Measurements from ENCODE around the gene ALOX5. TPM values are rescaled to one million over a fixed set of nuclear protein-coding genes. Genes with fewer than 3 reads are reported as not detected.

Gene ALOX5
- total and polyA plus RNA-seq, 2 experiments from 2014 or later, result 3.7 to 5.4 TPM

- DNase-seq (ENCODE audit: low spot score) (no peak), ATAC-seq (no peak)
- H3F3A ChIP-seq (replicated peaks; ENCODE audit: low read depth), result no peaks in the 10 kb centered on the region
- no peaks in the 10 kb centered on the region for H4K20me1 ChIP-seq (replicated peaks; ENCODE audit: insufficient read depth)
- H3K36me3 Mint-ChIP-seq (ENCODE audit: low read depth), result peaks cover 5% of the 10 kb centered on the region; the same call in 2 of the 3 replicates
- no peak overlapping the region for H2AFZ ChIP-seq
- no peaks in the 10 kb centered on the region for H3K27me3 ChIP-seq (ENCODE audit: insufficient read depth)
- no peak overlapping the region for H3K4me3 Mint-ChIP-seq
- H3K27ac ChIP-seq (ENCODE audit: low read depth), result no peak overlapping the region
- no peaks in the 10 kb centered on the region for H3K36me3 ChIP-seq (ENCODE audit: insufficient read depth)
- H3K9me3 Mint-ChIP-seq, result peaks cover 17% of the 10 kb centered on the region; the same call in 2 of the 3 replicates
- no peaks in the 10 kb centered on the region for H3K79me2 ChIP-seq (replicated peaks; ENCODE audit: insufficient read depth)
- TF ChIP-seq STAT1 (IDR thresholded peaks at IDR 0.05; ENCODE audit: unreplicated experiment) (no peak), ETS1 (IDR thresholded peaks at IDR 0.05) (no peak), ZNF114 (CRISPR knock-in tag; IDR thresholded peaks at IDR 0.05) (no peak), EZH2phosphoT487 (IDR thresholded peaks at IDR 0.05; ENCODE audit: unreplicated experiment) (no peak), POLR2AphosphoS5 (IDR thresholded peaks at IDR 0.05; ENCODE audit: low read depth) (no peak), CREB1 (CRISPR knock-in tag; IDR thresholded peaks at IDR 0.05; ENCODE audit: low read depth) (no peak), ZNF331 (CRISPR knock-in tag; IDR thresholded peaks at IDR 0.05; ENCODE audit: low read depth) (no peak), EZH2 (IDR thresholded peaks at IDR 0.05; ENCODE audit: low read depth, unreplicated experiment) (no peak), CTCF (conservative IDR thresholded peaks at IDR 0.05; ENCODE audit: low read depth in 2 of 2) (no peak), ZNF462 (CRISPR knock-in tag; IDR thresholded peaks at IDR 0.05) (no peak), NANOG (IDR thresholded peaks at IDR 0.05; ENCODE audit: borderline replicate concordance) (no peak), JUNB (IDR thresholded peaks at IDR 0.05; ENCODE audit: unreplicated experiment) (no peak)
- TF ChIP-seq, protein P1, sequence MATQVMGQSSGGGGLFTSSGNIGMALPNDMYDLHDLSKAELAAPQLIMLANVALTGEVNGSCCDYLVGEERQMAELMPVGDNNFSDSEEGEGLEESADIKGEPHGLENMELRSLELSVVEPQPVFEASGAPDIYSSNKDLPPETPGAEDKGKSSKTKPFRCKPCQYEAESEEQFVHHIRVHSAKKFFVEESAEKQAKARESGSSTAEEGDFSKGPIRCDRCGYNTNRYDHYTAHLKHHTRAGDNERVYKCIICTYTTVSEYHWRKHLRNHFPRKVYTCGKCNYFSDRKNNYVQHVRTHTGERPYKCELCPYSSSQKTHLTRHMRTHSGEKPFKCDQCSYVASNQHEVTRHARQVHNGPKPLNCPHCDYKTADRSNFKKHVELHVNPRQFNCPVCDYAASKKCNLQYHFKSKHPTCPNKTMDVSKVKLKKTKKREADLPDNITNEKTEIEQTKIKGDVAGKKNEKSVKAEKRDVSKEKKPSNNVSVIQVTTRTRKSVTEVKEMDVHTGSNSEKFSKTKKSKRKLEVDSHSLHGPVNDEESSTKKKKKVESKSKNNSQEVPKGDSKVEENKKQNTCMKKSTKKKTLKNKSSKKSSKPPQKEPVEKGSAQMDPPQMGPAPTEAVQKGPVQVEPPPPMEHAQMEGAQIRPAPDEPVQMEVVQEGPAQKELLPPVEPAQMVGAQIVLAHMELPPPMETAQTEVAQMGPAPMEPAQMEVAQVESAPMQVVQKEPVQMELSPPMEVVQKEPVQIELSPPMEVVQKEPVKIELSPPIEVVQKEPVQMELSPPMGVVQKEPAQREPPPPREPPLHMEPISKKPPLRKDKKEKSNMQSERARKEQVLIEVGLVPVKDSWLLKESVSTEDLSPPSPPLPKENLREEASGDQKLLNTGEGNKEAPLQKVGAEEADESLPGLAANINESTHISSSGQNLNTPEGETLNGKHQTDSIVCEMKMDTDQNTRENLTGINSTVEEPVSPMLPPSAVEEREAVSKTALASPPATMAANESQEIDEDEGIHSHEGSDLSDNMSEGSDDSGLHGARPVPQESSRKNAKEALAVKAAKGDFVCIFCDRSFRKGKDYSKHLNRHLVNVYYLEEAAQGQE (IDR thresholded peaks at IDR 0.05; ENCODE audit: unreplicated experiment), result no peak
- H3K27ac Mint-ChIP-seq, result no peak overlapping the region
- H3K4me1 Mint-ChIP-seq, result no peaks in the 10 kb centered on the region
- H3K27me3 Mint-ChIP-seq (ENCODE audit: insufficient read depth, low read depth, poor library complexity), result peaks cover 3% of the 10 kb centered on the region
- H3K9me2 ChIP-seq (ENCODE audit: insufficient read depth), result 0 out of 2 replicates have a peak, but pooled peaks cover 3% of the 10 kb centered on the region
- H3K4me1 ChIP-seq (ENCODE audit: insufficient read depth), result no peaks in the 10 kb centered on the region
- no peak overlapping the region for H3K4me2 ChIP-seq
- no peak overlapping the region for H3K4me3 ChIP-seq
These were observed 116.3 kb downstream of the ALOX5 start for GRCh38 chr10:45490277-45490676.

Data from GM23338 (cell line).